OCI-LY1 (cell line): ENCODE data around the gene CXorf38.
"Not testable (repeated sequence)": the region's sequence is repeated elsewhere in the genome, so short reads cannot be mapped to it uniquely, and the experiment has no call there.

Source experiments
- H2AFZ ChIP-seq: fragments of 200-600 bp; sonication (generic), shearing (Covaris generic); 2 replicates; pipeline ENCODE4 v1.6.0; 2014; ENCODE audit warnings: antibody characterized with exemption, mild to moderate bottlenecking, low read length
- H3F3A ChIP-seq: fragments of 200-600 bp; sonication (generic), shearing (Covaris generic); 2 replicates; pipeline ENCODE4 v1.6.0; 2014; ENCODE audit warnings: mild to moderate bottlenecking, antibody characterized with exemption, low read length, moderate library complexity; ENCODE audit not compliant: insufficient read depth
- H3K27ac ChIP-seq: fragments of 200-600 bp; sonication (generic); 2 replicates; pipeline ENCODE4 v1.5.1; 2014; ENCODE audit warnings: low read length, mixed run types, mild to moderate bottlenecking, low read depth; ENCODE audit not compliant: poor library complexity, severe bottlenecking
- H3K27me3 ChIP-seq: fragments of 200-600 bp; sonication (generic); 2 replicates; pipeline ENCODE4 v1.6.0; 2014; ENCODE audit warnings: antibody characterized with exemption, mild to moderate bottlenecking, low read length, moderate library complexity; ENCODE audit not compliant: insufficient read depth
- H3K36me3 ChIP-seq: fragments of 200-600 bp; sonication (generic); 2 replicates; pipeline ENCODE4 v1.6.1; 2014; ENCODE audit warnings: mild to moderate bottlenecking, antibody characterized with exemption, low read length, moderate library complexity, mixed read lengths; ENCODE audit not compliant: insufficient read depth
- H3K4me1 ChIP-seq: fragments of 200-600 bp; sonication (generic); 2 replicates; pipeline ENCODE4 v1.5.1; 2014; ENCODE audit warnings: mild to moderate bottlenecking, low read length, moderate library complexity; ENCODE audit not compliant: insufficient read depth, severe bottlenecking
- H3K4me2 ChIP-seq: fragments of 200-600 bp; sonication (generic), shearing (Covaris generic); 2 replicates; pipeline ENCODE4 v1.6.1; 2014; ENCODE audit warnings: low read length
- H3K4me3 ChIP-seq: fragments of 200-600 bp; sonication (generic); 2 replicates; pipeline ENCODE4 v1.5.1; 2014; ENCODE audit warnings: low read length, low read depth, mild to moderate bottlenecking, mixed read lengths; ENCODE audit not compliant: poor library complexity, severe bottlenecking
- H3K79me2 ChIP-seq: fragments of 200-600 bp; shearing (Covaris generic); 2 replicates; pipeline ENCODE4 v1.6.1; 2016; ENCODE audit warnings: mixed run types, low read length, mixed read lengths; ENCODE audit not compliant: insufficient read depth
- H3K9ac ChIP-seq: fragments of 200-600 bp; sonication (generic), shearing (Covaris generic); 2 replicates; pipeline ENCODE4 v1.6.1; 2014; ENCODE audit warnings: mild to moderate bottlenecking, low read length, mixed read lengths
- H3K9me2 ChIP-seq: fragments of 200-600 bp; sonication (generic), shearing (Covaris generic); 2 replicates; pipeline ENCODE4 v1.6.1; 2014; ENCODE audit warnings: low read depth, mild to moderate bottlenecking, low read length, mixed read lengths
- H3K9me3 ChIP-seq: fragments of 200-600 bp; shearing (Covaris generic); 2 replicates; pipeline ENCODE4 v1.6.1; 2014; ENCODE audit warnings: low read length, mixed read lengths
- H4K20me1 ChIP-seq: fragments of 200-600 bp; sonication (generic), shearing (Covaris generic); 2 replicates; pipeline ENCODE4 v1.6.0; 2016; ENCODE audit warnings: mild to moderate bottlenecking, low read length; ENCODE audit not compliant: insufficient read depth
- CTCF ChIP-seq: fragments of 200-600 bp; sonication (generic), shearing (Covaris generic); IDR thresholded peaks from 2 replicates; pipeline ENCODE4 v1.5.1; 2017; ENCODE audit warnings: mild to moderate bottlenecking, antibody characterized with exemption, low read length, moderate library complexity, mixed read lengths
- EZH2 ChIP-seq: fragments of 200-600 bp; sonication (generic), shearing (Covaris generic); IDR thresholded peaks from 2 replicates; pipeline ENCODE4 v1.8.0; 2017; ENCODE audit warnings: borderline replicate concordance, mixed run types, mild to moderate bottlenecking, antibody characterized with exemption, low read length, moderate library complexity, mixed read lengths

The CXorf38 gene

DNA sequence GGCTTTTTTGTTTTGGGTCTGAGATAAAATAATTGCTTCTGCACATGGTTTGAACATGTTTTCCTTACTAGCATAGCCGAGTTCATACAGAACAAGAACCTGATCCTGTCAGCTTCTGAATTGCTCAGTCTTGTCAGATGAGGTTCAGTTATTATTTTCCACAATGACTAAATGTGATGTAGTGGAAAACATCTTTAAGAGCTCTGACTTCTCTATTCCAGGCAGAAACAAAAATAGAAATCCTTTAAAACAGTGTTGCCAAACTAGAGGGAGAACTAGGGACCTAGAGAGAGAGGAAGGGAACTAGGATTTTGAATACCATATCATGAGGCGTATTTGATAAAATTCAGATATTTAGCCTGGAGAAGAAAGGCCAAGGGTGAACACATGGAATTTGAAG, 64.5 kb downstream of the CXorf38 start:
- peaks cover 14% of the 10 kb centered on the region; the same call in 1 of the 2 replicates for H3K79me2 ChIP-seq
- no peaks in the 10 kb centered on the region for H3K36me3 ChIP-seq
- no peak overlapping the region for H2AFZ ChIP-seq
- no peak overlapping the region for H3K4me2 ChIP-seq
- H3K9me3 ChIP-seq = no peaks in the 10 kb centered on the region
- H4K20me1 ChIP-seq = no peaks in the 10 kb centered on the region
- no peak overlapping the region for H3K9ac ChIP-seq
- TF ChIP-seq EZH2 = no peak
- no peak for TF ChIP-seq CTCF
- H3K27ac ChIP-seq = no peak overlapping the region
- no peaks in the 10 kb centered on the region for H3K27me3 ChIP-seq
- no peak overlapping the region for H3K4me3 ChIP-seq
- H3F3A ChIP-seq = no peaks in the 10 kb centered on the region
- H3K4me1 ChIP-seq = peaks cover 18% of the 10 kb centered on the region
- H3K9me2 ChIP-seq = no peaks in the 10 kb centered on the region

DNA sequence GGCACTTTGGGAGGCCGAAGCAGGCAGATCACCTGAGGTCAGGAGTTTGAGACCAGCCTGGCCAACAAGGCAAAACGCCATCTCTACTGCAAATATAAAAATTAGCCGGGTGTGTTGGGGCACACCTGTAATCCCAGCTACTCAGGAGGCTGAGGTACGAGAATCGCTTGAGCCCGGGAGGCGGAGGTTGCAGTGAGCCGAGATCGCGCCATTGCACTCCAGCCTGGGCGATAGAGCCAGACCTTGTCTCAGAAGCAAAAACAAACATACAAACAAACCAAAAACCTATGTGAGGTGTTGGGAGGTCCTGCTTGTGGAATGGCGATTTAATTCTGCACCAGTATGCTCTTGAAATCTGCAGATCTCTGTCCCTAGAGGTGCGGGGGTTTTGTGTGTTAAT, 65.2 kb downstream of the CXorf38 start:
- H3F3A ChIP-seq, H2AFZ ChIP-seq, H3K27me3 ChIP-seq, H3K9ac ChIP-seq, H4K20me1 ChIP-seq, H3K4me3 ChIP-seq, H3K9me2 ChIP-seq, H3K36me3 ChIP-seq, H3K9me3 ChIP-seq, H3K27ac ChIP-seq: not testable (repeated sequence)
- Histone ChIP-seq H3K4me1 (peaks cover 18% of the 10 kb centered on the region), H3K4me2 (peak overlapping the region; percentile 75), H3K79me2 (peaks cover 14% of the 10 kb centered on the region; the same call in 1 of the 2 replicates)

DNA sequence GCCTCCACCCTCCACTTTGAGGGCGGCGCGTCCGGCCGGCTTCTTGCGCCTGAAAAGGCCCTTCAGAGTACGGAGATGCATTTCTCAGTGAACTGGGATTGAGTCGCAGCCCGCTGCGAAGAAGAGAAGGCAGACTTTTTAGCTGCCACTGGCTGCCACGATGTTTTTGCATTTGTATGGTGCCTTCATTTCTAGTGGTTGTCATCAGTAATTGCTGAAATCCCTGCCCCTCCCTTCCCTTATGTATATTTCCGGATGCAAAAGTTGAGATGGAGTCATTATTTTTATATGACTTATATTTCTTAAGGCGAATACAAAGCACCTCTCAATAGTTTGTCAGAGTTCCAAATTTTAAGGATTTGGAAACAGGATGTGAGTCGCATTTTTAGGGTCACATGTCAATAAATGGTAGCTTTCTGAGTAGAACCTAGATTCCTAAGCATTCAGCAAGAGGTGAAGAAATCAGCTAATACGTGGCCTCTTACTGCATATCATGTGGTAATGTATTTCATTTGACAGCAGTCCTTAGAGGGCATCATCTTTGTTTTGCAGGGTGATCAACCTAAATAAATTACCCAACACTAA, 65.9 kb downstream of the CXorf38 start:
- Histone ChIP-seq H3K4me2 (peak overlapping the region; percentile 75), H3K36me3 (no peaks in the 10 kb centered on the region), H4K20me1 (no peaks in the 10 kb centered on the region), H3F3A (no peaks in the 10 kb centered on the region), H3K9ac (peak overlapping the region; percentile 78), H2AFZ (no peak overlapping the region), H3K27me3 (no peaks in the 10 kb centered on the region), H3K27ac (no peak overlapping the region), H3K9me2 (no peaks in the 10 kb centered on the region), H3K4me3 (peak overlapping the region; percentile 94), H3K79me2 (peaks cover 14% of the 10 kb centered on the region; the same call in 1 of the 2 replicates), H3K4me1 (peaks cover 18% of the 10 kb centered on the region), H3K9me3 (no peaks in the 10 kb centered on the region)
- TF ChIP-seq EZH2 (no peak), CTCF (no peak)
